B cell (primary cell): ENCODE results near the gene APOBEC3C.

Source experiments
- CTCF ChIP-seq: fragments of 200-600 bp; IDR thresholded peaks from one replicate; pipeline ENCODE4 v1.8.0; 2022; ENCODE audit warnings: antibody characterized with exemption, mild to moderate bottlenecking
- EZH2 ChIP-seq: IDR thresholded peaks from 2 replicates; pipeline ENCODE4 v1.6.1; 2012; ENCODE audit warnings: borderline replicate concordance, low read depth, mild to moderate bottlenecking, moderate library complexity, low read length; ENCODE audit not compliant: insufficient read depth, poor library complexity, severe bottlenecking

- no peak for TF ChIP-seq CTCF
- TF ChIP-seq EZH2: no peak
Observed at GRCh38 chr22:38971791-38972190, 42.3 kb upstream of the APOBEC3C start.
